Subcutaneous abdominal adipose tissue (tissue), 5 donors: ENCODE results near the gene ATP4B.

Experiments used
- H3K27ac ChIP-seq: one replicate; pipeline ENCODE4 v1.7.0; 2013; ENCODE audit warnings: low read depth, mild to moderate bottlenecking, inconsistent platforms, low read length, moderate library complexity
- H3K27me3 ChIP-seq, 5 donors: one replicate each; pipeline ENCODE4 v1.7.0; 2013; ENCODE audit warnings: low read length in 5 of 5, inconsistent platforms in 1 of 5; ENCODE audit not compliant: control insufficient read depth in 5 of 5, insufficient read depth in 4 of 5
- H3K36me3 ChIP-seq, 5 donors: one replicate each; pipeline ENCODE4 v1.7.0; 2013; ENCODE audit warnings: low read length in 5 of 5; ENCODE audit not compliant: control insufficient read depth in 5 of 5, insufficient read depth in 5 of 5
- H3K4me1 ChIP-seq, 5 donors: one replicate each; pipeline ENCODE4 v1.7.0; 2013; ENCODE audit warnings: low read length in 5 of 5, mild to moderate bottlenecking in 3 of 5, moderate library complexity in 1 of 5; ENCODE audit not compliant: control insufficient read depth in 5 of 5, insufficient read depth in 5 of 5
- H3K4me3 ChIP-seq, 5 donors: one replicate each; pipeline ENCODE4 v1.7.0; 2013; ENCODE audit warnings: low read length in 5 of 5, low read depth in 1 of 5
- H3K9ac ChIP-seq, 5 donors: one replicate each; pipeline ENCODE4 v1.7.0; 2013; ENCODE audit warnings: low read length in 5 of 5, mild to moderate bottlenecking in 4 of 5, moderate library complexity in 3 of 5
- H3K9me3 ChIP-seq, 5 donors: one replicate each; pipeline ENCODE4 v1.7.0; 2013; ENCODE audit warnings: low read length in 5 of 5; ENCODE audit not compliant: control insufficient read depth in 5 of 5
- donor health status: healthy.
- donor health status: healthy.
- donor health status: healthy.
- donor health status: healthy.
- donor health status: healthy.

The ATP4B gene

DNA sequence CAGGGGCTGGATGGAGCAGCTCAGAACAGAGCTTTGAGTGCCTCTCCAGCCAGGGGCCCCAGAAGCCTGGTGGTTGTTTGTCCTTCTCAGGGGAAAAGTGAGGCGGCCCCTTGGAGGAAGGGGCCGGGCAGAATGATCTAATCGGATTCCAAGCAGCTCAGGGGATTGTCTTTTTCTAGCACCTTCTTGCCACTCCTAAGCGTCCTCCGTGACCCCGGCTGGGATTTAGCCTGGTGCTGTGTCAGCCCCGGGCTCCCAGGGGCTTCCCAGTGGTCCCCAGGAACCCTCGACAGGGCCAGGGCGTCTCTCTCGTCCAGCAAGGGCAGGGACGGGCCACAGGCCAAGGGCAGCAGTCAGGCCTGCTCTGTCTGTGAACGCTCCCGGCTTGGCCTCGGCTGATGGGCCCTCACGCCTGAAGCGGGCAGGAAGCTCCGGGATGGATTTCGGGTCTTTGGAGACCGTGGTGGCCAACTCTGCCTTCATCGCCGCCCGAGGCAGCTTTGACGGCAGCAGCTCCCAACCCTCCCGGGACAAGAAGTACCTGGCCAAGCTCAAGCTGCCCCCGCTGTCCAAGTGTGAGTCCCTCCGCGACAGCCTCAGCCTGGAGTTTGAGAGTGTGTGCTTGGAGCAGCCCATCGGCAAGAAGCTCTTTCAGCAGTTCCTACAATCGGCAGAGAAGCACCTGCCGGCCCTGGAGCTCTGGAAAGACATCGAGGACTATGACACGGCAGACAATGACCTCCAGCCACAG is 9.1 kb upstream of the ATP4B start, which contains the start of gene GRK1:
GRK1 (plus strand) TSS at position 269 of the 751 bp plus-strand sequence; CDS start at position 437, 168 bp downstream.
- H3K4me1 ChIP-seq: no peaks in the 10 kb centered on the region
- H3K9ac ChIP-seq: no peak within 1 kb of the TSS
- H3K27me3 ChIP-seq: peaks cover 0 to 13% (median 9%) of the 10 kb centered on the region in 5 donors
- H3K27ac ChIP-seq: no peak within 1 kb of the TSS
- no peaks in the 10 kb centered on the region for H3K36me3 ChIP-seq
- no peak within 1 kb of the TSS for H3K4me3 ChIP-seq
- H3K9me3 ChIP-seq: peaks cover 0 to 4% (median under 1%) of the 10 kb centered on the region in 5 donors

DNA sequence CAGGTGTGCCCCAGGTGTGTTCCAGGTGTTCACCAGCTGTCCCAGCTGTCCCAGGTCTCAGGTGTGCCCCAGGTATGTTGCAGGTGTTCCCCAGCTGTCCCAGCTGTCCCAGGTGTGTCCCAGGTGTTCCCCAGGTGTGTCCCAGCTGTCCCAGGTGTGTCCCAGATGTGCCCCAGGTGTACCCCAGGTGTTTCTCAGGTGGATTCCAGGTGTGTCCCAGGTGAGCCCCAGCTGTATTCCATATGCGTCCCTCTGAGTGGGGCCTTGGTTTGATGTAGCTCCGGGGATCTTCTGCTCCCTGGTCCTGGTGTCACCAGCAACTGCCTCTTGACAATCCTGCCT is 8.3 kb upstream of the ATP4B start:
- Histone ChIP-seq H3K9ac (no peak overlapping the region), H3K27me3 (peaks cover 0 to 13% (median 9%) of the 10 kb centered on the region in 5 donors), H3K4me3 (no peak overlapping the region), H3K27ac (no peak overlapping the region), H3K4me1 (no peaks in the 10 kb centered on the region), H3K9me3 (peaks cover 0 to 6% (median 4%) of the 10 kb centered on the region in 5 donors), H3K36me3 (no peaks in the 10 kb centered on the region)

DNA sequence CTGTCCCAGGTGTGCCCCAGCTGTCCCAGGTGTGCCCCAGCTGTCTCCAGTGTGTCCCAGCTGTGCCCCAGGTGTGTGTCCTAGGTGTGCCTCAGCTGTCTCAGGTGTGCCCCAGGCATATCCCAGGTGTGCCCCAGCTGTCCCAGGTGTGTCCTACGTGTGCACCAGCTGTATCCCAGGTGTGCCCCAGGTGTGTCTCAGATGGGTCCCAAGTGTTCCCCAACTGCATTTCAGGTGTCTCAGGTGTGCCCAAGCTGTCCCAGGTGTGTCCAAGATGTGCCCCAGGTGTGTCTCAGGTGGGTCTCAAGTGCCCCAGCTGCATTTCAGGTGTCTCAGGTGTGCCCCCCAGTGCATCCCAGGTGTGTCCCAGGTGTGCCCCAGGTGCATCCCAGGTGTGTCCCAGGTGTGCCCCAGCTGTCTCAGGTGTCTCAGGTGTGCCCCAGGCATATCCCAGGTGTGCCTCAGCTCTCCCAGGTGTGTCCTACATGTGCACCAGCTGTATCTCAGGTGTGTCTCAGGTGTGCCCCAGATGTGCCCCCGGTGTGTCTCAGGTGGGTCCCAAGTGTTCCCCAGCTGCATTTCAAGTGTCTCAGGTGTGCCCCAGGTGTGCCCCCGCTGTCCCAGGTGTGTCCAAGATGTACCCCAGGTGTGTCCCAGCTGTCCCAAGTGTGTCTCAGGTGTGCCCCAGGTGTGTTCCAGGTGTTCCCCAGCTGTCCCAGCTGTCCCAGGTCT is 7.8 kb upstream of the ATP4B start:
- Histone ChIP-seq H3K27me3 (peaks cover 0 to 13% (median 9%) of the 10 kb centered on the region in 5 donors), H3K4me3 (no peak overlapping the region), H3K4me1 (no peaks in the 10 kb centered on the region), H3K9me3 (peaks cover 0 to 10% (median 9%) of the 10 kb centered on the region in 5 donors), H3K36me3 (no peaks in the 10 kb centered on the region), H3K9ac (no peak overlapping the region), H3K27ac (no peak overlapping the region)

DNA sequence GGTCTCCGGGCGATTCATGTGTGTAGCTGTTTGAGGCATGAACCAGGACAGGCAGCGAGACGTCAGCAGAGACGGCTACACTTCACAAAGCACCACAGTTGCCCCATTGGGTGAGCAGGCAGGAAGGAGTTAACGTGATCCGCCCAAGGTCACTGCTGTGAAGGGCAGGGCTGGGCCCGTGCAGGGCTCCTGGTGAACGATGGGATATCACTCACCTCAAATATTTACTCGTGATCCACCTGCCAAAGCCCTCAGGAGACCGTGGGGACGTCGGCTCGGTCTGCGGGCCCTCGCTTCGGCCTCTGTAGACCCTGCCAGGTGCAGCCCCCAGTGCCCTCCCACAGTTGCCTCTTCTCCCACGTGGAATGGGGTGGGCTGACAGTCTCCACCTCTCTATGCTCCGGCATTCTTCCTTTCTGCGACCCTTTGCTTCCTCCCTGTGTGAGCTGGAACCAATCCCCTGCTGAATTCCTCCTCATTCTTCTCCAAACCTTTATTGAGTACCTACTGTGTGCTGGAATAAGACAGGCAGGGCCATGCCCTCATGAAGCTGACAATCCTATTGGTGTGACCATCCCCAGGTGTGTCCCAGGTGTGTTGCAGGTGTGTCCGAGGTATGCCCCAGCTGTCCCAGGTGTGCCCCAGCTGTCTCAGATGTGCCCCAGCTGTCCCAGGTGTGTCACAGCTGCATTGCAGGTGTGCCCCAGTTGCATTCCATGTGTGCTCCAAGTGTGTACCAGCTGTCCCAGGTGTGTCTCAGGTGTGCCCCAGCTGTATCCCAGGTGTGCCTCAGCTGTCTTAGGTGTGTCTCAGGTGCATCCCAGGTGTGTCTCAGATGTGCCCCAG is 7.0 kb upstream of the ATP4B start:
- H3K9me3 ChIP-seq: peaks cover 0 to 13% (median 12%) of the 10 kb centered on the region in 5 donors
- no peak overlapping the region for H3K4me3 ChIP-seq
- H3K4me1 ChIP-seq: no peaks in the 10 kb centered on the region
- H3K36me3 ChIP-seq: no peaks in the 10 kb centered on the region
- no peak overlapping the region for H3K9ac ChIP-seq
- H3K27me3 ChIP-seq: peaks cover 0 to 13% (median 9%) of the 10 kb centered on the region in 5 donors
- H3K27ac ChIP-seq: no peak overlapping the region

DNA sequence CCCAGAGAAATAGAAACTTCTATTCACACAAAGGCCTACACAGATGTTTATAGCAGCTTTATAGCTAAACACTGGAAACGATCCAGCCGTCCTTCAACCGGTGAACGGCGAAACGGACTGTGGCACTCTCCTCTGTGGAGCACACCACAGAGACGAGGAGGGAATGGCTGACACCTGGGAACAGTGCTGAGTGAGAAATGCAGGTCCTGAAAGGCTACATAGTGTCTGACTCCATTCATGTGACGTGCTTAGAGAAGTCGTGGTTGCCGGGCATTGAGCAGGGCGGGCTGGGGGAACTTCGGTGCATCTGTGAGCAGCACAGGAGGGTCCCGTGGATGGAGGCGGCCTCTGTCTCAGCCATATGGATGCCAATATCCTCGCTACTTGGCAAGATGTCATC is 5.9 kb upstream of the ATP4B start:
- Histone ChIP-seq H3K4me1 (no peaks in the 10 kb centered on the region), H3K27me3 (peaks cover 0 to 12% (median 9%) of the 10 kb centered on the region in 5 donors), H3K4me3 (no peak overlapping the region), H3K27ac (no peak overlapping the region), H3K9me3 (peaks cover 0 to 13% (median 12%) of the 10 kb centered on the region in 5 donors), H3K36me3 (no peaks in the 10 kb centered on the region), H3K9ac (no peak overlapping the region)

DNA sequence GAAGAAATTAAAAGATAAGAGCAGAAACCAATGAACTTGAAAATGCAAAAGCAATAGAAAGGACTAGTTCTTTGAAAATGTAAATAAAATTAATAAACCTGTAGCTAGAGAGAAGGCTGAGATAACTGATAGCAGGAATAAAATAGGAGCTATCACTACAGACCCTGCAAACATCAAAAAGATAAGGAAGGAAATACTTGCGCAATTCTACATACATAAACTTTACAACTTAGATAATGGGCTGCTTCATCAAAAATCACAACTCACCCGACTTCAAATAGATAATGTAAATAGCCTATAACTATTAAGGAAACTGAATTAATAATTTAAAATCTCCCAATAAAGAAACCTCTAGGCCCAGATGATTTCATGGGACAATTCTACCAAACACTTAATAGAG is 3.5 kb upstream of the ATP4B start:
- Histone ChIP-seq H3K9ac (no peak overlapping the region), H3K4me1 (no peaks in the 10 kb centered on the region), H3K36me3 (no peaks in the 10 kb centered on the region), H3K9me3 (peaks cover 0 to 13% (median 12%) of the 10 kb centered on the region in 5 donors), H3K27me3 (peaks cover 4 to 19% (median 11%) of the 10 kb centered on the region in 5 donors), H3K27ac (no peak overlapping the region), H3K4me3 (no peak overlapping the region)

DNA sequence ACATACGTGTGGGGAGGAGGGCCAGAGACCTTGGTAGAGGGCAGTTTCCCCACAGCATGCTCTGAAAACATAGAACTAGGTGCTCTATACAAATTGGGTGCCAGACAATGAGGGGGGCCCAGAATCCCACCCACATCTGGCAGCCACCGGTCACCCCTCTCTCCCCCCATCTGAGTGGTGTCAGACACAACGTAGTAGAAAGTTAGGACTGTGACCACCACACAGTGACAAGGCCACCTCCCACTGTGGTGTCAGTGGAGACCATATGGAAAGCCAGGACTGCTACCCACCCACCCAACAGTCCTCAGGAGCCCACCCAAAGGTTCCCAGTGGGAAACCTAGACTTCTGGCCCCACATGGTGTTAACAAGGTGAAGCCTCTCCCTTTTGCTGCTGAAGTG is 2.1 kb upstream of the ATP4B start:
- Histone ChIP-seq H3K9me3 (peaks cover 0 to 13% (median 7%) of the 10 kb centered on the region in 5 donors), H3K4me3 (no peak overlapping the region), H3K9ac (no peak overlapping the region), H3K27ac (no peak overlapping the region), H3K4me1 (no peaks in the 10 kb centered on the region), H3K27me3 (peaks cover 5 to 27% (median 12%) of the 10 kb centered on the region in 5 donors), H3K36me3 (no peaks in the 10 kb centered on the region)

DNA sequence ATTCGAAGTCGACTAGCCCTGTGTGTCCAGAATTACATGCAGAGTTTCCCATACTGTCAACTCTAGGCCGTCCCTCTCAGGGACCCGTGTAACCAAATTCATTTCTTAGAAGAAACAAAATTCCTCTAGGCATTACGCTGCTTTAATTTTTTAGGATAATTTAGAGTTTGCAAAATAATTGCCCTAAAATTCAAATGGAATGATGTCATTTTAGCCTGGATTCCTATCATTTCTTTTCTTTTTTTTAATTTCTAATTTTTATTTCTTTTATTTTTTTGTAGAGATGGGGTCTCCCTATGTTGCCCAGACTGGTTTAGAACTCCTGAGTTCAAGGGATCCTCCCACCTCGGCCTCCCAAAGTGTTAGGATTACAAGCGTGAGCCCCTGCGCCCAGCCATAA is 1.3 kb upstream of the ATP4B start:
- peaks cover 5 to 29% (median 12%) of the 10 kb centered on the region in 5 donors for H3K27me3 ChIP-seq
- no peak overlapping the region for H3K27ac ChIP-seq
- peaks cover 0 to under 1% (median 0%) of the 10 kb centered on the region in 5 donors for H3K4me1 ChIP-seq
- H3K4me3 ChIP-seq: no peak overlapping the region
- H3K9ac ChIP-seq: no peak overlapping the region
- H3K36me3 ChIP-seq: no peaks in the 10 kb centered on the region
- H3K9me3 ChIP-seq: peaks cover 0 to 13% (median 7%) of the 10 kb centered on the region in 5 donors

DNA sequence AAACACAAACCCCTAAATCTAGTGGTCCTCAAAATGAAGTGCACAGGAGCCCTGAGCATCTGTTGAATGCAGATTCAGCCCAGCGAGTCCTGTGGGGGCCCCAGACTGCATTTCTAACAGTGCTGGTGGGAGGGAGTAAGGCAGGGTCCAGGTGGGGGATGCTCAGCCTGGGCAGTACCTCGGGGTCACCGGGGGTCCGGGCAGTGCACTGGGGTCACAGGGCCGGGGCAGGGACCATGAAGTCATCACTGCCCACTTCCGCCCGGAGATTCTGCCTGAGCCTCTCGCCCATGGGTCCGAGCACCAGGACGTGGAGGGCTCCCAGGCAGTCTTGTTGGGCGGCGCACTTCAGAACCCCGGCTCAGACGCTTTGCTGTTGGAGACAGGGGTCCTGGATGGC is 838 bp upstream of the ATP4B start:
- Histone ChIP-seq H3K27ac (no peak overlapping the region), H3K9me3 (peaks cover 0 to 13% (median 7%) of the 10 kb centered on the region in 5 donors), H3K36me3 (no peaks in the 10 kb centered on the region), H3K27me3 (peaks cover 5 to 29% (median 14%) of the 10 kb centered on the region in 5 donors), H3K4me1 (peaks cover 0 to 5% (median 0%) of the 10 kb centered on the region in 5 donors), H3K9ac (no peak overlapping the region), H3K4me3 (no peak overlapping the region)
